ENCODE measurements around the gene SP5. TPM values are rescaled to one million over a fixed set of nuclear protein-coding genes. Genes with fewer than 3 reads are reported as not detected.

Gene SP5
- total RNA-seq, 1 donor from 2014 or later = 2.5 TPM

- intact Hi-C loops (cut with DNase I) = no loop called here
- no peaks in the 10 kb centered on the region for H3K9me3 ChIP-seq
- TF ChIP-seq CTCF (IDR thresholded peaks at IDR 0.05) = no peak
- H3K27ac ChIP-seq = no peak overlapping the region
- H3K36me3 ChIP-seq = no peaks in the 10 kb centered on the region
- ATAC-seq (no peak), DNase-seq (no peak)
- H3K4me1 ChIP-seq = no peaks in the 10 kb centered on the region
- no peaks in the 10 kb centered on the region for H3K27me3 ChIP-seq
- no peak overlapping the region for H3K4me3 ChIP-seq
Measured at GRCh38 chr2:170737406-170737805, 22.3 kb downstream of the SP5 start.

- no peaks in the 10 kb centered on the region for H3K9me3 ChIP-seq
- no peaks in the 10 kb centered on the region for H3K36me3 ChIP-seq
- H3K4me1 ChIP-seq = no peaks in the 10 kb centered on the region
- intact Hi-C loops (cut with DNase I) = no loop called here
- H3K4me3 ChIP-seq = no peak overlapping the region
- H3K27me3 ChIP-seq = no peaks in the 10 kb centered on the region
- no peak overlapping the region for H3K27ac ChIP-seq
- no peak for TF ChIP-seq CTCF (IDR thresholded peaks at IDR 0.05)
- ATAC-seq = no peak
- DNase-seq = peak; percentile 64
Measured at GRCh38 chr2:170737821-170738220, 22.7 kb downstream of the SP5 start.

- no peaks in the 10 kb centered on the region for H3K9me3 ChIP-seq
- no peaks in the 10 kb centered on the region for H3K27me3 ChIP-seq
- TF ChIP-seq CTCF (IDR thresholded peaks at IDR 0.05) = no peak
- no peak overlapping the region for H3K4me3 ChIP-seq
- no peaks in the 10 kb centered on the region for H3K4me1 ChIP-seq
- peak overlapping the region; percentile 55 for H3K27ac ChIP-seq
- intact Hi-C loops (cut with DNase I) = no loop called here
- ATAC-seq = peak; percentile 77
- H3K36me3 ChIP-seq = no peaks in the 10 kb centered on the region
- no peak for DNase-seq
Measured at GRCh38 chr2:170739048-170739447, 23.9 kb downstream of the SP5 start.

GRCh38 chr2:170739507-170740046 lies 24.4 kb downstream of the SP5 start:
- H3K27me3 ChIP-seq = no peaks in the 10 kb centered on the region
- peak overlapping the region; percentile 55 for H3K27ac ChIP-seq
- peaks cover under 1% of the 10 kb centered on the region for H3K4me1 ChIP-seq
- intact Hi-C loops (cut with DNase I) = no loop called here
- no peak for TF ChIP-seq CTCF (IDR thresholded peaks at IDR 0.05)
- DNase-seq = no peak
- no peak overlapping the region for H3K4me3 ChIP-seq
- H3K9me3 ChIP-seq = no peaks in the 10 kb centered on the region
- H3K36me3 ChIP-seq = no peaks in the 10 kb centered on the region
- no peak for ATAC-seq

GRCh38 chr2:170740660-170741059 lies 25.5 kb downstream of the SP5 start:
- H3K4me1 ChIP-seq = peaks cover 4% of the 10 kb centered on the region
- H3K4me3 ChIP-seq = peak overlapping the region; percentile 41
- H3K36me3 ChIP-seq = no peaks in the 10 kb centered on the region
- H3K27me3 ChIP-seq = no peaks in the 10 kb centered on the region
- no peaks in the 10 kb centered on the region for H3K9me3 ChIP-seq
- no peak overlapping the region for H3K27ac ChIP-seq
- DNase-seq (no peak), ATAC-seq (peak; percentile 35)
- intact Hi-C loops (cut with DNase I) = no loop called here
- no peak for TF ChIP-seq CTCF (IDR thresholded peaks at IDR 0.05)

GRCh38 chr2:170742000-170742399 lies 26.9 kb downstream of the SP5 start:
- Histone ChIP-seq H3K36me3 (no peaks in the 10 kb centered on the region), H3K9me3 (no peaks in the 10 kb centered on the region)
- TF ChIP-seq CTCF (IDR thresholded peaks at IDR 0.05) = no peak

More at GRCh38 chr2:170742000-170742399, 26.9 kb downstream of the SP5 start:
- intact Hi-C loops (cut with DNase I) = no loop called here
- ATAC-seq (no peak), DNase-seq (no peak)
- Histone ChIP-seq H3K4me3 (peak overlapping the region; percentile 41), H3K27me3 (no peaks in the 10 kb centered on the region), H3K4me1 (peaks cover 4% of the 10 kb centered on the region), H3K27ac (no peak overlapping the region)
